ENCODE results near the gene XXYLT1.

- TF ChIP-seq CTCF (IDR thresholded peaks at IDR 0.05) (no peak), POLR2A (IDR thresholded peaks at IDR 0.05) (no peak)
Observed at GRCh38 chr3:195068084-195069080, 202.6 kb downstream of the XXYLT1 start.
